HepG2 (cell line): ENCODE measurements around the gene ST6GALNAC2. TPM values are rescaled to one million over a fixed set of nuclear protein-coding genes. Genes with fewer than 3 reads are reported as not detected.
A peak's percentile ranks its signal among the peaks of the same experiment; 100 is the strongest.

Source experiments
- ATF5 ChIP-seq: sonication (generic); formaldehyde crosslinking; IDR thresholded peaks from 2 replicates; pipeline ENCODE4 v1.4.0; 2020; ENCODE audit warnings: mild to moderate bottlenecking, low read depth, missing genetic modification reagents
- CBFB ChIP-seq: sonication (generic); formaldehyde crosslinking; IDR thresholded peaks from 2 replicates; pipeline ENCODE4 v1.4.0; 2020; ENCODE audit warnings: missing genetic modification reagents
- FOXM1 ChIP-seq: sonication (generic); formaldehyde crosslinking; IDR thresholded peaks from 2 replicates; pipeline ENCODE4 v1.5.0; 2020; ENCODE audit warnings: missing genetic modification reagents
- GATA4 ChIP-seq: sonication (generic); IDR thresholded peaks from 2 replicates; pipeline ENCODE4 v1.6.1; 2016; ENCODE audit warnings: antibody characterized with exemption, low read depth, borderline replicate concordance
- NCOR1 ChIP-seq: fragments of 200-600 bp; sonication (generic); IDR thresholded peaks from 2 replicates; pipeline ENCODE4 v1.7.0; 2017; ENCODE audit warnings: antibody characterized with exemption, low read length, borderline replicate concordance
- NFIB ChIP-seq: sonication (generic); formaldehyde crosslinking; IDR thresholded peaks from 2 replicates; pipeline ENCODE4 v1.9.0; 2021; ENCODE audit warnings: missing genetic modification reagents, mild to moderate bottlenecking, borderline replicate concordance
- NFRKB ChIP-seq: fragments of 450-650 bp; IDR thresholded peaks from 2 replicates; pipeline ENCODE4 v1.6.1; 2017
- NR1H2 ChIP-seq: sonication (generic); formaldehyde crosslinking; IDR thresholded peaks from 2 replicates; pipeline ENCODE4 v1.8.1; 2022; ENCODE audit warnings: low read depth, missing genetic modification reagents, borderline replicate concordance
- ONECUT2 ChIP-seq: sonication (generic); formaldehyde crosslinking; IDR thresholded peaks from 2 replicates; pipeline ENCODE4 v1.4.0; 2020; ENCODE audit warnings: missing genetic modification reagents
- RBFOX2 ChIP-seq: fragments of 200-400 bp; formaldehyde crosslinking; IDR thresholded peaks from 2 replicates; pipeline ENCODE4 v1.6.1; 2017; ENCODE audit warnings: low read depth, mild to moderate bottlenecking, low read length
- RBM22 ChIP-seq: fragments of 200-400 bp; formaldehyde crosslinking; optimal IDR thresholded peaks from 2 replicates; pipeline ENCODE3; 2017; ENCODE audit warnings: mild to moderate bottlenecking, low read length, moderate library complexity
- REPIN1 ChIP-seq: sonication (generic); formaldehyde crosslinking; IDR thresholded peaks from 2 replicates; pipeline ENCODE4 v1.8.0; 2022; ENCODE audit warnings: missing genetic modification reagents, low read depth, mild to moderate bottlenecking, borderline replicate concordance
- SIN3B ChIP-seq: fragments of 150-350 bp; IDR thresholded peaks from 2 replicates; pipeline ENCODE4 v1.6.1; 2014; ENCODE audit warnings: low read length
- TARDBP ChIP-seq: sonication (generic); formaldehyde crosslinking; IDR thresholded peaks from 2 replicates; pipeline ENCODE4 v1.8.0; 2022; ENCODE audit warnings: mild to moderate bottlenecking, missing genetic modification reagents
- XBP1 ChIP-seq: sonication (generic); formaldehyde crosslinking; IDR thresholded peaks from 2 replicates; pipeline ENCODE4 v1.5.0; 2020; ENCODE audit warnings: missing genetic modification reagents
- ZBTB33 ChIP-seq: sonication (generic); formaldehyde crosslinking; IDR thresholded peaks from 2 replicates; pipeline ENCODE4 v1.4.0; 2020; ENCODE audit warnings: missing genetic modification reagents
- ZMYM2 ChIP-seq: sonication (generic); formaldehyde crosslinking; IDR thresholded peaks from 2 replicates; pipeline ENCODE4 v1.8.0; 2022; ENCODE audit warnings: mild to moderate bottlenecking, missing genetic modification reagents
- ZNF3 ChIP-seq: IDR thresholded peaks from 2 replicates; pipeline ENCODE4 v1.7.0; 2017; ENCODE audit warnings: inconsistent platforms
- ZNF337 ChIP-seq: sonication (generic); formaldehyde crosslinking; IDR thresholded peaks from 2 replicates; pipeline ENCODE4 v1.5.1; 2020; ENCODE audit warnings: missing genetic modification reagents, low read depth, mild to moderate bottlenecking, borderline replicate concordance
- ZNF33A ChIP-seq: sonication (generic); formaldehyde crosslinking; IDR thresholded peaks from 2 replicates; pipeline ENCODE4 v1.5.1; 2020; ENCODE audit warnings: missing genetic modification reagents, mild to moderate bottlenecking, moderate library complexity, borderline replicate concordance
- ZNF550 ChIP-seq: sonication (generic); formaldehyde crosslinking; IDR thresholded peaks from 2 replicates; pipeline ENCODE4 v1.4.0; 2020; ENCODE audit warnings: mild to moderate bottlenecking, missing genetic modification reagents, borderline replicate concordance
- ZNF788 ChIP-seq: sonication (generic); formaldehyde crosslinking; IDR thresholded peaks from 2 replicates; pipeline ENCODE4 v1.5.0; 2020; ENCODE audit warnings: mild to moderate bottlenecking, missing genetic modification reagents, borderline replicate concordance
- polyA plus RNA-seq, 8 experiments: library from polyadenylated mRNA; depleted of rRNA in 3 of 8; stranded (reverse) in 7 of 8; unstranded in 1 of 8; fragments of >200 nt; fragmentation: Illumina TruSeq in 4 of 8; extraction: Trizol in 4 of 8; gene quantifications; 2 replicates each; pipeline versions ENCODE4 v1.2.1 to v1.2.3, GENCODE V29; 2011 to 2016; ENCODE audit warnings: low read depth in 4 of 8, missing spikeins in 1 of 8, mixed read lengths in 1 of 8; ENCODE audit not compliant: insufficient read depth in 1 of 8
- total RNA-seq, 5 experiments: library from RNA; depleted of rRNA; stranded (reverse); fragments of >200 nt; fragmentation: Illumina TruSeq; extraction: Trizol; gene quantifications; 2 replicates each; pipeline ENCODE4 v1.2.3, GENCODE V29; 2016; ENCODE audit warnings: low read depth in 1 of 5
- TF ChIP-seq, protein P1 (sequence below): sonication (generic); formaldehyde crosslinking; IDR thresholded peaks from 2 replicates; pipeline ENCODE4 v1.5.0; 2020; ENCODE audit warnings: missing genetic modification reagents
- TF ChIP-seq, protein P2 (sequence below): sonication (generic); formaldehyde crosslinking; IDR thresholded peaks from 2 replicates; pipeline ENCODE4 v1.8.0; 2022; ENCODE audit warnings: missing genetic modification reagents, mild to moderate bottlenecking, inconsistent platforms, borderline replicate concordance
- TF ChIP-seq, protein P3 (sequence below): sonication (generic); formaldehyde crosslinking; IDR thresholded peaks from 2 replicates; pipeline ENCODE4 v1.5.1; 2020; ENCODE audit warnings: mild to moderate bottlenecking, missing genetic modification reagents, borderline replicate concordance

The ST6GALNAC2 gene
- total and polyA plus RNA-seq, 2 of the 13 experiments (the other 11 are each of a cell fraction or from before 2014, with no cell fraction given) = 0.12 to 0.49 TPM

DNA sequence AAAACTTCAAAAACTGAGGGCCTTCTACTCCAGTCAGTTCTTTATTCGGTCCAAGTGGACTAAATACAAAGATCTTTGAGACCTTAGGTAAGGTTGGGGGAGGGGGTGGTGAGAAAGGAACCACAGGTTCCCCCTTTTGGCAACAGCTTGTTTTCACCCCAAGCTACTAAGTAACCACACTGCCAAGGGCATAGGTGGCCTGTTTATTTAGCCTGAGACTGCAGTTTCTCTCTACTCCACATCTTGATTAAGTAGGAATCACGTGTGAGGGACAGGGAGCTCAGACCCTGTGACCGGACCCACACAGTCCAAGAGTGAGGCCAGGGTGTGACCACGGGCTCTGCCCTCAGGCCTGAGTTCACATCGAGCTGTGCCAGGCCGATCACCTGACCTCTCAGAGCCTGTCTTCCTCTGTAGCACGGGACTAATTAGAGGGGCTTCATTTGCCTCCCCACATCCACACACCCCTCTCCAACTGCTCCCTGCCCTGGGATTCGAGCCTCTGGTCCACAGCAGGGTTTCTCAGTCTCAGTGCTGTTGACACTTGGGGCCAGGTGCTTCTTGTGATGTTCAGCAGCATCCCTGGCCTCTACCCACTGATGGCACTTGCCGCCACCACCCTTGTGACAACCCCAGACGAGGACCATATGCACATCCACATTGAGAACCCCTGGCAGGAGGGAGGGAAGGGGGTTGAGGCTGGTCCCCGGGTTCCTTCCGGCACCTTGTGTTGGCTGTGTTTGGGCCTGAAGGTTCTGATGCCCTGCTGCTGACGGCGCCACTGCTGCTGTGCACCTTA, 17.8 kb downstream of the ST6GALNAC2 start (continued):
- TF ChIP-seq ZMYM2 (CRISPR knock-in tag) (no peak), NFIB (CRISPR knock-in tag) (no peak), RBM22 (peak; percentile 87), GATA4 (no peak), ZNF33A (CRISPR knock-in tag) (no peak), ZNF337 (CRISPR knock-in tag) (no peak), NCOR1 (no peak), ZNF788 (peak; percentile 57; the same call in 1 of the 2 replicates), TARDBP (0 out of 2 replicates have a peak, but pooled peaks have one; percentile 26), SIN3B (no peak), RBFOX2 (no peak), REPIN1 (peak; percentile 62; the same call in 1 of the 2 replicates), NR1H2 (no peak), ONECUT2 (CRISPR knock-in tag) (no peak), ZBTB33 (CRISPR knock-in tag) (no peak; the same call in 1 of the 2 replicates), XBP1 (CRISPR knock-in tag) (no peak), ZNF550 (CRISPR knock-in tag) (no peak), FOXM1 (CRISPR knock-in tag) (no peak), ZNF3 (no peak), ATF5 (CRISPR knock-in tag) (no peak), NFRKB (no peak), CBFB (no peak)
- TF ChIP-seq, protein P1, sequence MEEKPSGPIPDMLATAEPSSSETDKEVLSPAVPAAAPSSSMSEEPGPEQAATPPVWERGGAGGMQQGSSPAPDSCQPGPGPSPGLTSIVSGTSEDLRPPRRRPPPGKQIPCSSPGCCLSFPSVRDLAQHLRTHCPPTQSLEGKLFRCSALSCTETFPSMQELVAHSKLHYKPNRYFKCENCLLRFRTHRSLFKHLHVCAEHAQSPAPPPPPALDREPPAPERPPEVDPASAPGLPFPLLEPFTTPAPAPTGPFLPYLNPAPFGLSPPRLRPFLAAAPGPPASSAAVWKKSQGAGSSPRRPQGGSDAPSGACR (CRISPR knock-in tag) = no peak
- TF ChIP-seq, protein P2, sequence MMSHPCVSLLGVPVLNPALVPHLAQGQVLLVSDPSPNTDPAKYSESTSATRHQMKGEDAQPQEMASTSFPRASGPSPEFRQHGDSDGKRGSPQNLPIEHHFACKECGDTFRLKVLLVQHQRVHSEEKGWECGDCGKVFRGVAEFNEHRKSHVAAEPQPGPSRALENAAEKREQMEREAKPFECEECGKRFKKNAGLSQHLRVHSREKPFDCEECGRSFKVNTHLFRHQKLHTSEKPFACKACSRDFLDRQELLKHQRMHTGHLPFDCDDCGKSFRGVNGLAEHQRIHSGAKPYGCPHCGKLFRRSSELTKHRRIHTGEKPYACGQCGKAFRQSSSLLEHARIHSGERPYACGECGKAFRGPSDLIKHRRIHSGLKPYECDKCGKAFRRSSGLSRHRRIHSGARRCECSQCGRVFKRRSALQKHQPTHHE (CRISPR knock-in tag) = no peak
- TF ChIP-seq, protein P3, sequence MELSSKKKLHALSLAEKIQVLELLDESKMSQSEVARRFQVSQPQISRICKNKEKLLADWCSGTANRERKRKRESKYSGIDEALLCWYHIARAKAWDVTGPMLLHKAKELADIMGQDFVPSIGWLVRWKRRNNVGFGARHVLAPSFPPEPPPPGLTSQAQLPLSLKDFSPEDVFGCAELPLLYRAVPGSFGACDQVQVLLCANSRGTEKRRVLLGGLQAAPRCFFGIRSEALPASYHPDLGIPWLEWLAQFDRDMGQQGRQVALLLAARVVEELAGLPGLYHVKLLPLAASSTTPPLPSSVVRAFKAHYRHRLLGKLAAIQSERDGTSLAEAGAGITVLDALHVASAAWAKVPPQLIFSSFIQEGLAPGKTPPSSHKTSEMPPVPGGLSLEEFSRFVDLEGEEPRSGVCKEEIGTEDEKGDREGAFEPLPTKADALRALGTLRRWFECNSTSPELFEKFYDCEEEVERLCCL (CRISPR knock-in tag) = no peak
